NB4 (cell line): ENCODE results near the gene NLRP12.

Source experiments
- DNase-seq: peaks from one replicate; pipeline ENCODE4 v3.0.0; 2010; ENCODE audit warnings: low read depth
- H3K4me3 ChIP-seq: one replicate; pipeline ENCODE4 v1.5.1; 2011; ENCODE audit warnings: mild to moderate bottlenecking, low read depth, low read length, moderate library complexity
- CTCF ChIP-seq: IDR thresholded peaks from one replicate; pipeline ENCODE4 v1.5.1; 2012; ENCODE audit warnings: low read depth, low read length
- MAX ChIP-seq: IDR thresholded peaks from 2 replicates; pipeline ENCODE4 v1.6.1; 2011; ENCODE audit warnings: low read depth, low read length
- MYC ChIP-seq: IDR thresholded peaks from 2 replicates; pipeline ENCODE4 v1.6.1; 2011; ENCODE audit warnings: low read depth, low read length
- POLR2A ChIP-seq: IDR thresholded peaks from 2 replicates; pipeline ENCODE4 v1.6.1; 2011; ENCODE audit warnings: mild to moderate bottlenecking; ENCODE audit not compliant: insufficient read length; ENCODE audit errors: extremely low read depth

NLRP12 gene

GRCh38 chr19:53828531-53828930 is 4.4 kb upstream of the NLRP12 start:
- no peak for DNase-seq
- no peak for TF ChIP-seq MAX
- no peak for TF ChIP-seq POLR2A
- TF ChIP-seq MYC: no peak
- TF ChIP-seq CTCF: no peak
- no peak overlapping the region for H3K4me3 ChIP-seq

- TF ChIP-seq MYC: no peak
- no peak for TF ChIP-seq POLR2A
- no peak for TF ChIP-seq CTCF
- TF ChIP-seq MAX: no peak
- no peak overlapping the region for H3K4me3 ChIP-seq
- no peak for DNase-seq
Observed at GRCh38 chr19:53826876-53827275, 2.8 kb upstream of the NLRP12 start.

GRCh38 chr19:53823380-53824120 is 564 bp downstream of the NLRP12 start:
- no peak for TF ChIP-seq MYC
- no peak for TF ChIP-seq MAX
- TF ChIP-seq CTCF: no peak
- TF ChIP-seq POLR2A: no peak
- H3K4me3 ChIP-seq: peak overlapping the region; percentile 18
- peak; percentile 40 for DNase-seq

- peak; percentile 25 for DNase-seq
- no peak overlapping the region for H3K4me3 ChIP-seq
- TF ChIP-seq CTCF: no peak
- no peak for TF ChIP-seq MYC
- no peak for TF ChIP-seq POLR2A
- TF ChIP-seq MAX: no peak
Observed at GRCh38 chr19:53819861-53820260, 4.3 kb downstream of the NLRP12 start.

GRCh38 chr19:53818756-53819155 is 5.4 kb downstream of the NLRP12 start:
- peak; percentile 44 for DNase-seq
- TF ChIP-seq POLR2A: no peak
- TF ChIP-seq MYC: no peak
- no peak for TF ChIP-seq CTCF
- no peak for TF ChIP-seq MAX
- no peak overlapping the region for H3K4me3 ChIP-seq
